CD4-positive, alpha-beta T cell treated with Interleukin-6 at 100 ng/mL for 8 hours (primary cell): ENCODE measurements around the gene CLEC16A.
"Not testable (repeated sequence)": the region's sequence is repeated elsewhere in the genome, so short reads cannot be mapped to it uniquely, and the experiment has no call there.

Experiments
- DNase-seq: peaks from one replicate; pipeline ENCODE4 v3.0.0-alpha.2; 2020; ENCODE audit warnings: mixed read lengths, low spot score

Gene CLEC16A

GRCh38 chr16:10939649-10940234 lies 4.6 kb upstream of the CLEC16A start:
- no peak for DNase-seq

DNA sequence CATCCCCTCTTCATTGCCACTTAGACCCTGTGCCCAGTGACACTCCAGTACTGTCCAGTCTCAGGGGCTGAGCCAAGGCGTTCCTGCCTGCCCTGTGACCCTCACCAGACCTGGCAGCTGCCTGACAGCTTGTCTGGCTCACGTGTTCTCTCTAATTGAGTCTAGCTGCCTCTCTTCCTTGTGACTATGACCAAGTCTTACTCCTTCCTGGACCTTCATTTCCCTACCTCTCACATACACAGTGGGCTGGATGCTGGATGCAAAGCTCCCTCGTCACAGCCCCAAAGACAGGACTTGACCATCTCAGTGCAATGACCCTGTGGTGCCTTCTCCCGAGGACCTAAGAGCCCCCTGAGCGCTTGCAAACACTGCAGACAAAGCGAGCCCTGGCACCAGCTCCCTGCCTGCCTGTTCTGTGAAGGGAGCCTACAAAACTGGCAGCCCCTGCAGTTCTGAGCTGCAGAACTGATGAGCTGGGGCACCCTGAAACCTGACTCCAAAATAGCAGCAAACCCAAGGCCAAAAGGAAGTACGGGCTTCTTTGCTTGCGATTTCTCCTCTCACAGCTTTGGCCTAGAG lies 3.8 kb upstream of the CLEC16A start:
- no peak for DNase-seq

GRCh38 chr16:10941127-10941933 lies 3.0 kb upstream of the CLEC16A start:
- no peak for DNase-seq

DNA sequence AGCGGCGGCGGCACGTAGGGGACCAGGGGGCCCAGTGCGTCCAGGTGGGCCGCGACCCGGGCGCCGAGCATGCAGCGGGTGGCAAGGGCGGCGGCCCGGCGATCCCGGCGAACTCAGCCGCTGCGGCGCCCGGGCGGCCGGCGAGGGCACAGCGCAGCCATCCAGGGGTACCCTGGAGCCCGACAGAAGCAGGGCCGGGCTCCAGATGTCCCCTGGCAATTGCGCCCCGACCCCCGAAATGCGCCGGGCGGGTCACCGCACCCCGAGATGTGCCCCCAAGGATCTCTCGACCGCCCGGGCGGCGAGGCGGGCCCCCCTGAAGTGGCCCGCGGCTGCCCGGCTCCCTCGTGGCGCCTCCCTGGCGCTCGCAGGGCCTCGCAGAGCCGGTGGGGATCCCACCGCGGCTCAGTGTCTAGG lies 2.4 kb upstream of the CLEC16A start:
- DNase-seq: not testable (repeated sequence)

DNA sequence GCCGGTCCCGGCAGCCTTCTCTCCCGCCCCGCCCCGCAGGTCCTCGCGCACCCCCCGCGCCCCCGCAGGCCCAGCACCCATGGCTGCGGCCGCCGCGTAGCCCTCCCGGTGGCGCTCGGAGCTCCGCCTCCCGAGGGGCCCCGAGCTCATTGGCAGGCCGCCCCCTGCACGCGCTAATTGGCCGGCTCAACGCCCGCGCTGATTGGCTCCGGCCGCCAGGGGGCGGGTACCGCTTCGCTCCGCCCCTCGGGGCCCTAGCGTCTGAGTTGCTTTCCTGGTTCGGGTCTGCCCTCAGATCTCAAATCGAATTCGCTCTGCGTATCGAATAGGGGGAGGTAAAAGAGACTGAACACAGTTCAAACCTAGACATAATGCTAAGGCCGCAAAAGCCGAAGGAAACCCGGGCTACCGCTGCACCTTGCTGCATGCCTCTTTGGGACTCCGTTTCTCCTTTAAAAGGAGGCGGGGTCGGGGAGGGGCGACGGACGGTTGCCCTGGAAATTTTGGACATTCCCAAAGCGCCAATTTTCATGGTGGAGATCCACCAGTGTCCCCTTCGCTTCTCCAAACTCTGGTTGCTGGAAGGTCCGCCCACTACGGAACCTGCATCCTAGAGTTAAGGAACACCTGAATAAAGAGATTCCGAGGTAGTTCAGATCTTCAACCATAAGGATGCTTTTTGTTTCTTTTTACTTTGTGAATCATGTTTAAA lies 1.9 kb upstream of the CLEC16A start, which contains the start of gene DEXI:
Gene DEXI (minus strand): TSS at position 117 of the 712 bp plus-strand sequence. CDS start 463 bp downstream, outside the sequence.
- DNase-seq: peak; percentile 93

DNA sequence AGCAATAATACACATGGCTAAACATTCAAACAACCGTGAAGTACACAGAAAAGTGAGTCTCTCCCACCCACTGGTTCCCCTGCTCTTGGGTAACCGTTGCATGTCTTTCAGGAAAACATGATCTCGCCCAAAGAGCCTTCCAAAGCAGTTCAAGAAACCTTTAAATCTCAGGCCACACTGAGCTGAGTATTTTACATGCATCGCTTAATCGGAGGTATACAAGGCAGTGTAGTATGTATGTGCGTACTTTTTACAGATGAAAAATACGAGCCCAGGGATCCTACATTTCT lies 1.4 kb upstream of the CLEC16A start:
- no peak for DNase-seq

DNA sequence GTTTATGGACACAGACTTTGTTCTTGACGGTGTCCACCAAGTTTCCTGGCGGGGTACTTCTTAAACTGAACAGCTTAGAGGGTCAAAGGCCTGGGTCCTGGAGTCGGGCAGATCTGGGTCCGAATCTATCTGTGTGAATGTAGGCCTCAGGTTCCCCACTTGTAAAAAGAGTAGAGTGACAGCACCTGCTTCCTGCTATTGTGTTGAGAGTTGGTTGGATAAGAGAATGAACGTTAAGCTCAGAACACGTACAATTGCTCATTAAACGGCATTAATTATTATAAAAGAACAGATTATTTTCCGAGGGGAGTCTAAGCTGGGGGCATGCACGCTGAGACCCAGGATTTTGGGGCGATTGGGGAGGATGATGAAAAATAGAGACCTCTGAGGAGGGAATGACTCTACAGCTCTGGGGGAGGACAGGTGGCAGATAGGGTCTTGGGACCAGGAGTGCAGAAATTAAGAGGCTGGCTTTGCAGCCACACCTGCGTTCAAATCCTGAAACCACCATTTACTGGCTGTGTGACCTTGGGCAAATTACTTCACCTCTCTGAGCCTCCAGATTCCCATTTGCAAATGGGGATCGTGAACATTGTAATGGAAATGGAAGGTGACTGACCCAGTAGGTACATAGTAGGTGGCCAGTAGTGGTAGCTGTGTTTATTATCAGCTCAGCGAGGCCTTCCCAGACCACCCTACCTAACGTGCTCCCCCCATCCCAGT lies 862 bp downstream of the CLEC16A start:
- DNase-seq: no peak

DNA sequence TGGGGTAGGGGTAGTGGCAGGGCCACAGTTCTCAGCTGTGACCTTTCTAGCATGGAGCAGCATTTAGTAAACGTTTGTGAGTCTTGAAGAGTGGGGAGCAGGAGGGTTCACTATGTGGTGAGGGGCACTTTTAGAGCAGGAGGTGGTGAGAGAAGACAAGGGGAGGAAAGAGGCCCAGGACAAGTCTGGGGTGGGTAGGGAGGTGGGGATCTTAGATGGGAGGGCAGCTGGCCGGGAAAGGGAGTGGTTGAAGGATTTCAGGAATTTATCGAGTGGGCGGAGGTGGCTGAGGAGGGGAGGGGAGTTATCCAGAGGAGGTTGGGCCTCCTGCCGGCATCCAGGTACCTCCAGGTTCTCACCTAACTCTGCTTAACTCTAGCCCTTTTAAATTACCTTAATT lies 1.9 kb downstream of the CLEC16A start:
- no peak for DNase-seq

- DNase-seq: no peak
Measured at GRCh38 chr16:10947211-10947787, 2.9 kb downstream of the CLEC16A start.

DNA sequence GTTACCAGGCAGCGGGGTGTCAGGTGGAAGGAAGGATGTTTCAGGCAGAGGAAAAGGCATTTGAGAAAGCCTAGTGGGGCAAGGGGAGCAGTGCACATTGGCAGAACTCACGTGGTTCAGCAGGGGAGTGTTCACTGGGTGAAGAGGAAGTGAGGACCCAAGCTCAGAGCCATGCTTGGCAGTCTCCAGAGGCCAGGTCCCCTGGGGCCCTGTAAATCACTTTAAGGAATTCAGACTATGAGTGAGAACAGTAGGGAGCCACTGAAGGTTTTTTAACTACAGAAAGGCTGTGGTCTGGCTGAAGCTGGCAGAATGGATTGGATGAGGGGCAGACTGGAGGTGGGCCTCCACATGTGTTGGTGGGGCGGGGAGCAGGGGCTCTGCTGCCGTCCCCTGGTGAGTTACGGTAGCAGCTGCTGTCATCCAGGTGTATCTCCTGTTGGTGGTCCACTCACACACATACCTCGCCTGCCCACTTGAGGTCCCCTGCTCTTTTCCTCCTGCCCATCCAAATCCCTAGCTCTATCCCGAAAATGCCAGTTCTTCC lies 5.1 kb downstream of the CLEC16A start:
- peak; percentile 54 for DNase-seq

GRCh38 chr16:10950393-10950792 lies 6.0 kb downstream of the CLEC16A start:
- DNase-seq: no peak

DNA sequence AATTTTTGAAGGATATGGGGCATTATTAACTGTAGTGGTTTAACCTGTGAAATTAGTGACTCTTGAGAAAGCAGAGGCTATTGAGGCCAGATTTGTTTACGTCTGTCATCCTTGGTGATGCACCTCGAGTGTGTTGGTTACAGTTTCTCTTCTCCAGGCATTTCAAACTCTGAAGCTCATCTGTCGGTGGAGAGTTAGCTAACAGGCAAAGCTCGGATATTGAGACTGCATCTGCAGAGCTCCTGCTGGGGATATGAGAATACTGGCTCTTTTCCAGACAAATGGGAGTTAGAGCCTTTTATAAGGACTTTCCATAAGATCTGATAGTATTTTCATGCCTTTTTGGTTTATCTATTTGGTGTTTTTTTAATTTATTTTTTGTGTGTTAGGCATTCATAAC lies 6.7 kb downstream of the CLEC16A start:
- DNase-seq: no peak

DNA sequence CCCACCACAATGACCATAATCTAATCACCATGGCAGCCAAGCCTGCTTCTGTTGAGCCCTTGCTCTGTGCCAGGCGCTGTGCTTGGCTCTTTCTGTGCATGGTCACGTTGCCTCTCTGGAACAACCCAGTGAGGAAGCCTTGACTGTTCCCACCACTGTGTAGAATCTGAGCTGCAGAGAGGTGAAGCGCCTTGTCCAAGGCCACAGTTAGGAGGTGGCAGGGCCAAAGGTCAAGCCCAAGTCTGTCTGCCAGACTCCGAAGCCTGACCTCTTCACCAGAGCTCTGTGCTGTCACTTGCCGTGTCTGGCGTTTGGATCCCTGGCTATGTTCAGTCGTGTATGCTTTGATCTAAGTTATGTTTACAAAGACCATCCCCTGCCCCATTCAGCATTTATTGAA lies 10.5 kb downstream of the CLEC16A start:
- no peak for DNase-seq

- DNase-seq: no peak
Measured at GRCh38 chr16:10957771-10958482, 13.6 kb downstream of the CLEC16A start.

GRCh38 chr16:10959161-10959560 lies 14.8 kb downstream of the CLEC16A start:
- DNase-seq: no peak

- no peak for DNase-seq
Measured at GRCh38 chr16:10961231-10961630, 16.9 kb downstream of the CLEC16A start.

- peak; percentile 79 for DNase-seq
Measured at GRCh38 chr16:10964039-10964890, 19.9 kb downstream of the CLEC16A start.

- peak; percentile 71 for DNase-seq
Measured at GRCh38 chr16:10964891-10965326, 20.5 kb downstream of the CLEC16A start.

DNA sequence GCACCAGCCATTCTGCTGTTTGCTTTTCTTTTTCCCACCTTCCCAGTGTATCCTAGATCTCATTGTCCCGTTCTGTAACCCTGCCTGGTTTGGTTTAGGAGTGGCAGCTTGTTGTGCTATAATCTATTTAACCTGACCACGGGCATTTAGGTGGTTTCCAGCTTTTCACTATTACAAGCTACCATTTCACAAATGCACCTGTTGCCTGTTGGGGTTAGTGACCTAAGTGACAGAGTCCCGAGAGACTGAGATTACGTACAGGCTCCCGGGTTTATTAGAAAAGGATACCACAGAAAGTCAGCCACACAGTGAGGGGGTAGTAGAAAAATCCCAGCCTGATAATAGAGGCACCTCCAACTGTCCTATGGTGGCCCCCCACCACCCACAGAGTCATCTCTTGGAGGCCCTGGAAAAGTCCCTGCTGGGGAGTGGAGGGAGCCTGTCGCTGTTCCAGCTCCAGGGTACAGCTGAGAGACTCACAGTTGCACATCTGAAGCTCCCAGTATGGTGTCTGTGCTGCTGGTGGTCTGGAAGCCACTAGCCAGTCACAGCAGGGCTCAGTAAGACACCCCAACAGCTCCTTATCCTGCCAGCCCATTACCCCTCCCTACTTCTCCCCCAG lies 21.2 kb downstream of the CLEC16A start:
- no peak for DNase-seq
